GM12878 (cell line): Measurements from ENCODE around the gene RAB3IL1. TPM values are rescaled to one million over a fixed set of nuclear protein-coding genes. Genes with fewer than 3 reads are reported as not detected.

Experiments used
- ATAC-seq: fragments of 200-7000 bp; cut with Tn5 transposase; 3 replicates; pipeline ENCODE4 v1.9.1; 2020; ENCODE audit warnings: mild to moderate bottlenecking, moderate library complexity
- BruUV-seq: library from RNA; stranded (reverse); fragments of 400-500 nt; replicated peaks from 2 replicates; lab custom pipeline; 2021; lab: Mats Ljungman, UMichigan
- CTCF ChIA-PET: fragments of 300-600 bp; sonication (Branson Sonifier 250); formaldehyde crosslinking; extraction: SDS; loops from one replicate; lab custom pipeline; 2021; ENCODE audit warnings: inconsistent platforms; lab: Yijun Ruan, JAX
- POLR2A ChIA-PET: fragments of 350-600 bp; formaldehyde crosslinking; extraction: SDS; loops from one replicate; lab custom pipeline; 2021; ENCODE audit warnings: inconsistent platforms; lab: Charles Lee
- RAD21 ChIA-PET: fragments of 300-600 bp; sonication (Branson Sonifier 250); formaldehyde crosslinking; loops from one replicate; lab custom pipeline; 2023; ENCODE audit warnings: antibody characterized with exemption; ENCODE audit not compliant: unreplicated experiment; lab: Charles Lee
- SMC1A ChIA-PET: fragments of 300-600 bp; sonication (Branson Sonifier 250); formaldehyde crosslinking; loops from one replicate; lab custom pipeline; 2023; ENCODE audit not compliant: unreplicated experiment, uncharacterized antibody; lab: Charles Lee
- DNase-seq: peaks from one replicate; pipeline ENCODE4 v3.0.0-alpha.2; 2011; ENCODE audit warnings: low read depth, low spot score
- FAIRE-seq: peaks from 3 replicates; lab custom pipeline; 2011; peaks lifted over from hg19 to GRCh38; lab: Jason Lieb, UNC
- H2AFZ ChIP-seq: 2 replicates; pipeline ENCODE4 v1.6.0; 2011; ENCODE audit warnings: low read depth, low read length, control low read depth; ENCODE audit not compliant: control insufficient read depth
- H3K27ac ChIP-seq: 2 replicates; pipeline ENCODE4 v1.5.1; 2011; ENCODE audit warnings: control low read depth; ENCODE audit not compliant: control insufficient read depth, insufficient read depth
- H3K27me3 ChIP-seq, 2 experiments: replicated peaks in 1 of 2; 2 replicates each; pipeline versions ENCODE4 v1.6.0 to v1.6.1; 2011; ENCODE audit warnings: low read length in 1 of 2; ENCODE audit not compliant: control insufficient read depth in 2 of 2, insufficient read depth in 2 of 2
- H3K36me3 ChIP-seq, 2 experiments: 2 replicates each; pipeline ENCODE4 v1.5.1; 2011; ENCODE audit warnings: low read length in 1 of 2; ENCODE audit not compliant: control insufficient read depth in 2 of 2, insufficient read depth in 2 of 2
- H3K4me1 ChIP-seq: 2 replicates; pipeline ENCODE4 v1.6.1; 2011; ENCODE audit warnings: mild to moderate bottlenecking, low read length, moderate library complexity, mixed read lengths; ENCODE audit not compliant: control insufficient read depth, insufficient read depth
- H3K4me2 ChIP-seq: 2 replicates; pipeline ENCODE4 v1.6.0; 2011; ENCODE audit warnings: control low read depth; ENCODE audit not compliant: control insufficient read depth, insufficient read depth
- H3K4me3 ChIP-seq: fragments of 200-600 bp; sonication (generic); 2 replicates; pipeline ENCODE4 v1.5.1; 2016
- H3K79me2 ChIP-seq: 2 replicates; pipeline ENCODE4 v1.6.0; 2011; ENCODE audit warnings: low read length; ENCODE audit not compliant: control insufficient read depth, insufficient read depth
- H3K9ac ChIP-seq: 2 replicates; pipeline ENCODE4 v1.8.0; 2011; ENCODE audit warnings: low read length, control low read depth, mixed read lengths; ENCODE audit not compliant: control insufficient read depth, insufficient read depth
- H3K9me3 ChIP-seq: replicated peaks from 3 replicates; pipeline ENCODE4 v1.5.1; 2011; ENCODE audit warnings: mild to moderate bottlenecking, low read length; ENCODE audit not compliant: control insufficient read depth, insufficient read depth
- H4K20me1 ChIP-seq: 2 replicates; pipeline ENCODE4 v1.6.0; 2011; ENCODE audit not compliant: control insufficient read depth, insufficient read depth
- CBX3 ChIP-seq: fragments of 200-600 bp; sonication (generic); IDR thresholded peaks from 2 replicates; pipeline ENCODE4 v1.6.1; 2016; ENCODE audit warnings: low read depth, borderline replicate concordance
- JUND ChIP-seq: IDR thresholded peaks from 2 replicates; pipeline ENCODE4 v1.6.1; 2012; ENCODE audit warnings: low read depth, mild to moderate bottlenecking, low read length, improper control_type of control experiment, moderate library complexity
- KLF5 ChIP-seq: fragments of 450-650 bp; IDR thresholded peaks from 2 replicates; pipeline ENCODE4 v1.6.1; 2014; ENCODE audit warnings: mild to moderate bottlenecking; ENCODE audit not compliant: partially characterized antibody
- MTA2 ChIP-seq: fragments of 450-650 bp; IDR thresholded peaks from 2 replicates; pipeline ENCODE4 v1.6.1; 2016; ENCODE audit warnings: low read depth, mild to moderate bottlenecking, moderate library complexity
- POLR2AphosphoS2 ChIP-seq: IDR thresholded peaks from 2 replicates; pipeline ENCODE4 v1.6.1; 2011; ENCODE audit warnings: low read depth, mild to moderate bottlenecking, low read length, improper control_type of control experiment, moderate library complexity
- RCOR1 ChIP-seq: conservative IDR thresholded peaks from 2 replicates; pipeline ENCODE4 v1.6.1; 2012; ENCODE audit warnings: low read depth, low read length, improper control_type of control experiment
- RELA ChIP-seq: fragments of 450-650 bp; IDR thresholded peaks from 2 replicates; pipeline ENCODE4 v1.8.0; 2014; ENCODE audit warnings: borderline replicate concordance; ENCODE audit not compliant: partially characterized antibody
- SREBF1 ChIP-seq: IDR thresholded peaks from 2 replicates; pipeline ENCODE4 v1.6.1; 2012; ENCODE audit warnings: mild to moderate bottlenecking, low read length
- SREBF2 ChIP-seq: IDR thresholded peaks from 2 replicates; pipeline ENCODE4 v1.6.1; 2012; ENCODE audit warnings: mild to moderate bottlenecking, low read length
- TCF3 ChIP-seq: IDR thresholded peaks from 2 replicates; pipeline ENCODE4 v1.6.1; 2012; ENCODE audit warnings: low read depth, mild to moderate bottlenecking, low read length, borderline replicate concordance; ENCODE audit not compliant: insufficient read depth
- ZNF384 ChIP-seq: IDR thresholded peaks from 2 replicates; pipeline ENCODE4 v1.6.1; 2012; ENCODE audit warnings: low read depth, mild to moderate bottlenecking, low read length, improper control_type of control experiment, borderline replicate concordance
- WGBS: methylation state at CpG from one replicate; pipeline ENCODE4 v1.1.6; 2016; ENCODE audit warnings: low lambda C conversion rate; ENCODE audit not compliant: insufficient replicate concordance, insufficient coverage; ENCODE audit errors: missing lambda C conversion rate; 5-methylcytosine and 5-hydroxymethylcytosine counted together
- in situ Hi-C: fragments of 300-500 bp; cut with MboI; formaldehyde crosslinking; loops from 9 replicates; pipeline ENCODE4 v1.14.3; 2018; ENCODE audit warnings: mixed read lengths
- intact Hi-C: fragments of 100-400 bp; cut with micrococcal nuclease; formaldehyde crosslinking; loops from one replicate; pipeline ENCODE4 v1.14.2; 2022; ENCODE audit not compliant: unreplicated experiment
- polyA plus RNA-seq, 11 experiments: library from polyadenylated mRNA; depleted of rRNA in 4 of 11; unstranded in 6 of 11; stranded (reverse) in 5 of 11; fragments of >200 nt; fragmentation: Nextera tagmentation in 4 of 11; fragmentation: Illumina TruSeq in 1 of 11; extraction: Ambion mirVana in 4 of 11; extraction: Trizol in 1 of 11; gene quantifications; 1 replicate in 1 of 11; 2 replicates in 10 of 11; pipeline versions ENCODE4 v1.2.1 to v1.2.3, GENCODE V29; 2011 to 2016; ENCODE audit warnings: inconsistent platforms in 2 of 11, missing spikeins in 2 of 11, low read depth in 1 of 11
- total RNA-seq, 4 experiments: library from RNA; depleted of rRNA in 3 of 4; stranded (reverse); fragments of >200 nt in 3 of 4; fragmentation: Illumina TruSeq in 1 of 4; extraction: Trizol in 1 of 4; gene quantifications; 2 replicates each; pipeline versions ENCODE4 v1.2.1 to v1.2.3, GENCODE V29; 2013 to 2021
- TF ChIP-seq, protein P1 (sequence below): fragments of 450-650 bp; formaldehyde crosslinking; IDR thresholded peaks from 2 replicates; pipeline ENCODE4 v1.4.0; 2020; ENCODE audit warnings: mild to moderate bottlenecking, moderate library complexity
- TF ChIP-seq, protein P2 (sequence below): IDR thresholded peaks from 2 replicates; pipeline ENCODE4 v1.6.1; 2012; ENCODE audit warnings: low read depth, low read length, improper control_type of control experiment

The RAB3IL1 gene
- total and polyA plus RNA-seq, 10 of the 15 experiments (the other 5 are each of a cell fraction or from before 2014, with no cell fraction given): 0.04 TPM; not detected in 9

DNA sequence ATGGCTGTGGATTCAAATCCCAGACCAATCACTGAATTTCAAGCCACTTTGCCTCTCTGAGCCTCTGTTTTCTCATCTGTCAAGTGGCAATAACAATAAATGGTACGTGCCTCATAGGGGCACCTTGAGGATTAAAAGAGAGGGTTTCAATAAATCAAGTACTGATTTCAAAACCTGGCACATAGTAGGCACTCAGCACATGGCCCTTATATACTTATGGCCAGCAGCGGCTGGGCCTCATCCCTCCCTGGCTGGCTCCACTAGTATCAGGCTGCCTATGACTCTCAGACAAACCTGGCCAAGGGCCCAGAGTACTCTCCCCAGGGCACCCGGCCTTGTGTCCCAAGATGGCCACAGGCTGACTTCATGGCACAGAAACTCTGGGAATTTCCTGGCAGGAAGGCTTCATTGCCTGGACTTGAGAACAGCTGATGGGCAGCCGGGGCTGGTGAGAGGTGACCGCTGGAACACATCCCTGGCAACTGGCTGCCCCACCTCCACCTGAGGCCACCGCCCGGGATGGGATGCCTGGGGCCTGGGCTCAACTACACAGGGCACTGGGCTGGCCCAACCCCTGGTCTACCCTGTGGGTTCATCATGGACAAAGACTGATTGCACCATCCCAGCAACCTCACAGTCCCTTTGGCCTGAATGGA is 29.4 kb downstream of the RAB3IL1 start:
- H2AFZ ChIP-seq: no peak overlapping the region
- BruUV-seq: no TSS peak
- in situ Hi-C loops: no loop called here
- no peak for DNase-seq
- H3K79me2 ChIP-seq: no peaks in the 10 kb centered on the region
- H3K36me3 ChIP-seq: no peaks in the 10 kb centered on the region
- intact Hi-C loops: no loop called here
- SMC1A ChIA-PET: no interaction called here
- no peak overlapping the region for H3K4me2 ChIP-seq
- peaks cover 7% of the 10 kb centered on the region for H3K4me1 ChIP-seq
- 81% methylated on average over 7 of the region's 7 CpGs for WGBS
- no peak overlapping the region for H3K27ac ChIP-seq
- POLR2A ChIA-PET: no interaction called here
- H3K9me3 ChIP-seq: no peaks in the 10 kb centered on the region; the same call in 2 of the 3 replicates
- H3K4me3 ChIP-seq: no peak overlapping the region
- H3K9ac ChIP-seq: no peak overlapping the region
- TF ChIP-seq JUND: no peak
- TF ChIP-seq, protein P1, sequence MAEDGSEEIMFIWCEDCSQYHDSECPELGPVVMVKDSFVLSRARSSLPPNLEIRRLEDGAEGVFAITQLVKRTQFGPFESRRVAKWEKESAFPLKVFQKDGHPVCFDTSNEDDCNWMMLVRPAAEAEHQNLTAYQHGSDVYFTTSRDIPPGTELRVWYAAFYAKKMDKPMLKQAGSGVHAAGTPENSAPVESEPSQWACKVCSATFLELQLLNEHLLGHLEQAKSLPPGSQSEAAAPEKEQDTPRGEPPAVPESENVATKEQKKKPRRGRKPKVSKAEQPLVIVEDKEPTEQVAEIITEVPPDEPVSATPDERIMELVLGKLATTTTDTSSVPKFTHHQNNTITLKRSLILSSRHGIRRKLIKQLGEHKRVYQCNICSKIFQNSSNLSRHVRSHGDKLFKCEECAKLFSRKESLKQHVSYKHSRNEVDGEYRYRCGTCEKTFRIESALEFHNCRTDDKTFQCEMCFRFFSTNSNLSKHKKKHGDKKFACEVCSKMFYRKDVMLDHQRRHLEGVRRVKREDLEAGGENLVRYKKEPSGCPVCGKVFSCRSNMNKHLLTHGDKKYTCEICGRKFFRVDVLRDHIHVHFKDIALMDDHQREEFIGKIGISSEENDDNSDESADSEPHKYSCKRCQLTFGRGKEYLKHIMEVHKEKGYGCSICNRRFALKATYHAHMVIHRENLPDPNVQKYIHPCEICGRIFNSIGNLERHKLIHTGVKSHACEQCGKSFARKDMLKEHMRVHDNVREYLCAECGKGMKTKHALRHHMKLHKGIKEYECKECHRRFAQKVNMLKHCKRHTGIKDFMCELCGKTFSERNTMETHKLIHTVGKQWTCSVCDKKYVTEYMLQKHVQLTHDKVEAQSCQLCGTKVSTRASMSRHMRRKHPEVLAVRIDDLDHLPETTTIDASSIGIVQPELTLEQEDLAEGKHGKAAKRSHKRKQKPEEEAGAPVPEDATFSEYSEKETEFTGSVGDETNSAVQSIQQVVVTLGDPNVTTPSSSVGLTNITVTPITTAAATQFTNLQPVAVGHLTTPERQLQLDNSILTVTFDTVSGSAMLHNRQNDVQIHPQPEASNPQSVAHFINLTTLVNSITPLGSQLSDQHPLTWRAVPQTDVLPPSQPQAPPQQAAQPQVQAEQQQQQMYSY: no peak
- no peak for TF ChIP-seq ZNF384
- TF ChIP-seq SREBF2: no peak
- no peak for TF ChIP-seq POLR2AphosphoS2
- TF ChIP-seq, protein P2, sequence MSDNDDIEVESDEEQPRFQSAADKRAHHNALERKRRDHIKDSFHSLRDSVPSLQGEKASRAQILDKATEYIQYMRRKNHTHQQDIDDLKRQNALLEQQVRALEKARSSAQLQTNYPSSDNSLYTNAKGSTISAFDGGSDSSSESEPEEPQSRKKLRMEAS: no peak
- TF ChIP-seq TCF3: no peak
- no peak for TF ChIP-seq RELA
- TF ChIP-seq RCOR1: no peak
- no peak for TF ChIP-seq SREBF1
- TF ChIP-seq MTA2: no peak
- TF ChIP-seq CBX3: no peak
- no peak for TF ChIP-seq KLF5
- ATAC-seq: no peak
- CTCF ChIA-PET: interaction anchor here (0.9 to 1.8 kb wide), 2 partner anchors 11 to 90 kb away, joined by 3 to 12 read pairs; no protein-coding TSS in a partner anchor
- H4K20me1 ChIP-seq: no peaks in the 10 kb centered on the region
- RAD21 ChIA-PET: no interaction called here
- no peak for FAIRE-seq
- no peaks in the 10 kb centered on the region for H3K27me3 ChIP-seq
